CD1c-positive myeloid dendritic cell (primary cell): Measurements from ENCODE around the gene TXLNG.

Experiments
- DNase-seq: peaks from one replicate; pipeline ENCODE4 v3.0.0-alpha.2; 2016; ENCODE audit errors: extremely low spot score

The TXLNG gene

GRCh38 chrX:16874458-16875095 is 88.3 kb downstream of the TXLNG start:
- DNase-seq: no peak

DNA sequence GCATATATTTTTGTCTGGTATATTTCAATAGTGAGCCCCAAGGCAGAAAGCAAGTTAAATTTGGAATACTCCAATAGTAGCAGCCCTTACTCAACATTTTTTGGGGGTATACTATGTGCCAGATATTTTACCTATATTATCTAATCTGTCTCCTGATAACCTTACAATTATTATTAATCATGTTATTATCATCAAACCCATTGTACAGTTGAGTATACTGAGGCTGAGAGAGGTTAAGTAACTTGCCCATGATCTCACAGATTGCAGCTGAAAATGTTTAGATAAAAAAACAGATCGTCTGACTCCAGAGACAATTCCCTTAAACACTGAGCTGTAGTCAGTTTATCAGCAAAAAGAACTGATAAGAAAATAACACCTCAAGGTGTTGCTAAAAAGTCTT is 90.4 kb downstream of the TXLNG start:
- DNase-seq: no peak

- no peak for DNase-seq
Measured at GRCh38 chrX:16882169-16882568, 95.9 kb downstream of the TXLNG start.

DNA sequence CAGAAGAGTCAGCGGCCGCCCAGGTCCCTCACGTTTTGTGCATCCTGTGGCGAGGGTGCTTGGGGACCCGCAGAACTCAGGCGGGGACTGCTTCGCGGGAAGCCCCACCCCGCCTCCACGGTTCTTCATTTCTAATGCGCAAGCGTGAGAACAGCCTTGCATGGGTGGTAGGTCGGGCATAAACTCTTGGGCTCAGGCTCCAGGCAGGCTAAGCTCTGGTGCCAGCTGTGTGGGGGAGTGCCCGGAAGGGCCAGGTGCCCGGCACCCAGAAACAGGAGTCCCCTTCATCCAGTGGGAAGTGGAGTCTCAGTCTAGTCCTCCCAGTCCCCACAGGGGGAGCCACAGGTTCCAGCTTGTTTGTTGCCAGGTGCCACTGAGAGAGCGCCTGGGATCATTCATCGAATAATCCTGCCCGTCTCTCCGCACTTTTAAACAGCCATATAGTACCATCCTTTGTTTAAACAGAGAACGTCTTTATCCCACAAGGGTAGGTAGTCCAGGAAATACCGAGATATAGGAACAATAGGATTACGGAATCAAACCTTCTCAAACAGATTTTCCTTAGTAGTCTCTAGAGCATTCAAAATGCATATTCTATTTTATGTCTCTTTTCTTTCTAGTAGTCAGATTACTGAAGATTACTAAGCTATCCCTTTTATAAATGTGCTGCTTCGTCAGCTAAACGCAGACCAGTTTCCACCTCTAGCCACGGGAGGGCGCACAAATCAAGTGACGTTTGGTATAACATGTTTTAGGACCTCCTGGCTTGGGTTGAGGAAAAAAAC is 96.6 kb downstream of the TXLNG start:
- DNase-seq: peak; percentile 67

- no peak for DNase-seq
Measured at GRCh38 chrX:16883487-16883804, 97.2 kb downstream of the TXLNG start.

- no peak for DNase-seq
Measured at GRCh38 chrX:16885628-16886027, 99.4 kb downstream of the TXLNG start.

DNA sequence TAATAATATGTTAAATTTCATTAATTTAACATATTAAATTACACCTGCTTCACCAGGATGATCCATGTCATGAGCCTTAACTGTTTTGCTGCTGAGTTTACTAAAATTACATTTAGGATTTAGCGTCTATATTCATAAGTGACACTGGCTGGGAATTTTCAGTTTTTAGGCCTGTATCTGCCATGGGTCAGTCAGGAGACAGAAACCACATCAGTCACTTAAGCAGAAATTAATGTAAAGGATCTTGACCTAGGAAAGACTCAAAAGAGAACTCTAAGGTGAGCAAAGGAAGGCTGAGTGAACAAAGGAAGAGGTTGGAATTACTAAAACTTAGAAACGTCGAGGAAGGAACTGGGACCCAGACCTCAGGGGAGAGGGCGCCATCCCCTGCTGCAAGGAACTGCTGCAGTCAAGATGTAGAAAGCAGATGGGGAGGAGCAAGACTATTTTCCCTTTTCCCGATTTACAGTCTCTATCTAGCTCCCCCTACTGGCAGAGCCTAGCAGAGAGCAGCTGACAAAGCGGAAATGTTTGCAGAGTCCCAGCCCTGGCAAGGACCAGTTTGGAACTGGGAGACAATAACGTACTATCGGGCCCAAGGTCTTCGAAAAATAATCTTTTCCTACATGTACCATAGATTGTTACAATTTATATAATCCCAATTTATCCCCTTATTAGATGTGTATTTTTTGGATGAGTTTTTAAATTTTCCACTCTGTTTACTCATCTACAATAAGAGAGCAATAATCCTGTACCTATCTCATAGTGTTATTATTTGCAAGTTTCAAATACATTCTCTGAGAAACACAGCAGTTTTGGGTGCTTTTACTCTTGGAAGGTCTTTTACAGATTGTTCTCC is 106.5 kb downstream of the TXLNG start:
- peak; percentile 77 for DNase-seq
